GM21737 (cell line): ENCODE results near the gene HLA-DPA1.

Experiments
- ATAC-seq: cut with Tn5 transposase; IDR thresholded peaks from one replicate; pipeline ENCODE4 v1.9.1; 2021; ENCODE audit warnings: mild to moderate bottlenecking, moderate library complexity; ENCODE audit not compliant: unreplicated experiment

The HLA-DPA1 gene

DNA sequence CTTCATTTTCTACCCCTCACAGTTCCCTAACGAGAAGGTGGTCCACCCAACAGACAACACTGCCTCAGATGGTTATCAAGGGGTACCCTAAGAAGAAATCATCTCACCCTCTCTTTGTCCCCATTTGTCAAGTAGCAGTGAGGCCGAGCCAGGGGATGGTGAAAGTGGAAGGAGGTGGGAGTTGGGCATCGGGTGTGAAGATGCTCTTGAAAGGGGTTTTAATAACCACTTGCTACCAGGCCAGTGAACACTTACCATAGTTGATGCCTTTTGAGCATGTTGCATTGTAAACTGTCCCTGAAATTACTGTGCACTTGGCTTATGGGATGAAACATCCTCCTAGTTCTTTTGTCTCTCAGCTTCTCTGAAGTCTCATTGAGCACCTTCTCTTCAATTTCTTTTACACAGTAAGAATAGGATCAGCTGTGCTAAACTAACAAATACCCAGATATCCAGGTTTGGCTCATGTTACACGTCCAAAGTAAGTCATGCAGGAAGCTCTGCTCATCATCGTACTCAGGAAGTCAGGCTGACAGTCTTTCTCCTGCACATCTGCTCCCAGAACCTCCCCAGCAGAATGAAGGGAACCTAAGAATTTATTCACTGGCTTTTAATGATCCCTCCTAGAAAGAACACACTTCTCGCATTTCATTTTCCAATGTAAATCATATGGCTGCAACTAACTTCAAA is 15.6 kb upstream of the HLA-DPA1 start:
- no peak for ATAC-seq

DNA sequence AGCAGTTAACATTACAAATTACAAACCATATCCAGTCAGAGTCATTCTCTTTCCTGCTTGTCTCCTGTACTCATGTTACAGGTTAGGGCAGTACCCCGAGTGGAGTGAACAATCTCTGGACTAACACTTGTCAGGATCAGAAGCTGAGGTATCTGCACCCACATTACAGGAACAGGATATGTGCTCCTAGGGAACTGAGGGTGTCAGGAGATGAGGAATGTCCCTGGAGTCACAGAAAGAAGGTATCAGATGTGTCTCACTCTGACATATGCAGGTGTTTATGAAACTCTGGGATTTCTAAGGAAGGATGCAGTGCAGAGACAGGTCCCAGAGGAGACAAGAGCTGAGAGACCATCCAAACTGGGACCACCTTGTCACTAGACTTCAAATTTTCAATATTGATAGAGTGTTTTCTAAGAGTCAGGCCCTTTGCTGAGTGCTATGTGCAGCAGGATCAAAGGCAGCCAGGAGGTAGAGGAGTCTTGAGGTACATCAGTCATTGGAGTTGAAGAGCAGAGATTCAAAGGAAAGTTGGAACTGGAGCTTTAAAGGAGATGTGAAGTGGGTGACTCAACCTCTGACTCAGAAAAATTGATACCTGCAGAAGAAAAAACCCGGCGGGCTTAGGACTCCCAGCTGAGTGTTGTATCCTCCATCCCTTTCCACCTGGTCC is 14.9 kb upstream of the HLA-DPA1 start:
- no peak for ATAC-seq

DNA sequence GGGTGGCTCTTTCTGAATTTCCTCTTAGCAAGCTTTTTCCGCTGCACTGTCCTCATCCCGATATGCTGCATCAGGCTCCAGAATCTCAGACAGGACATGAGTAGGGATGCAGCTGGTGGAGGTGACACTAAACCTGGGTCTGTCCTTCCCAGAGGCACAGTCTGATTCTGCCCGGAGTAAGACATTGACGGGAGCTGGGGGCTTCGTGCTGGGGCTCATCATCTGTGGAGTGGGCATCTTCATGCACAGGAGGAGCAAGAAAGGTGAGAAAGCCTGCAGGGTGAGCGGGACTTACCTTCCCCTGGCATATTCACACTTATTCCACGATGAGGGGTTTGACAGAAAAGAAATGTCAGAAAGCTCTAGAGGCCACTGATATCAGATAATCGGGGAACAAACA is 12.2 kb upstream of the HLA-DPA1 start:
- no peak for ATAC-seq

DNA sequence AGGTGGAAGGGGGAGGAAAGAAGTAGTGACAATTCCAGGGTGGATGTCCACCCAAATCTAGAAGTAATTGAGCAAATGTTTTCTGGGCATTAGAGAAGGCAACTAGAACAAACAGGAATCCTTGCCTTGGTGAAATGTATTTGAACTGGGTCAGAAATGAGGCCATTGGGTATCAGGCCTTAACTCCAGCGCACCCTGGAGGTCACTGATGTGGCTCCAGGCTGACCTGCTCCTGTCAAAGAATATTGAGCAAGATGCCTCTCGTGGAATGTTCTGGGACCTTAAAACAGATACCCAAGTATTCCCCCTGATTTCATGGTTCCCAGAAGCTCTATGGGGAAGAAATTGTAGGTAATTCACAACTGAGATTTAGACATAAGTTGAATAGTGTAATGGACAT is 9.3 kb upstream of the HLA-DPA1 start:
- no peak for ATAC-seq

DNA sequence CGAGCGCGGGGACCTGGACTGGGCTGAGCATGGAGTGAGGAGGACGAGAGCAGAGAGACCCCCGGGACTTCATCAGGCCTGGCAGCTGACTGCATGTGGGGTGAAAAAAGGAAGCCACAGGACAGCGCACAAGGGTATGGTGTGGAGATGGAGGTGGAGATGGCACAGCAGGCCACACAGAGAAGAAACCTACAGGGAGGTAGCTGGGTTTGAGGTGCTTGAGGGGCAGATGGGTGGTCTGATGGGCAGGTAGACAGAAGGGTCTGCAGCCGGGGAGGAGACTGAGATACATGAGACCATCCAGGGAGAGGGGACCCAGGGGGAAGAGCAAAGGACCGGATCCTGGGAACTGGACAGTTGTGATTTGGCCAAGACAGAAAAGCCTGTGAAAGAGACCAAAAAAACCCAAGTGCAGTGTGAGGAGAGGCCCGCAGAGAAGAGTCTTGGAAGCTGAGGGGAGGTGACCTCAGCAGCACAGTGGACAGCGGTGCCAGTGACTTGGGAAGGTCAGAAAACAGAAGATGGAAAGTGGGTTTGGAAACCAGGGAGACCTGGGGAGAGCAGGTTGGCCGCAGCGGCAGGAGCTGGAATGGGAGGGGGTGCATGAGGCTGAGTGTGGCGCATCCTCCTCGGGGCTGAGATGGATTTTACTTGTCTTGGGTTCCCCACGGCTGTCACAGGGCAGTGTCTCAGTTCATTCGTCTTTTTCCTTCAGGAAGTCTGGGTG is 7.8 kb upstream of the HLA-DPA1 start:
- ATAC-seq, result no peak

DNA sequence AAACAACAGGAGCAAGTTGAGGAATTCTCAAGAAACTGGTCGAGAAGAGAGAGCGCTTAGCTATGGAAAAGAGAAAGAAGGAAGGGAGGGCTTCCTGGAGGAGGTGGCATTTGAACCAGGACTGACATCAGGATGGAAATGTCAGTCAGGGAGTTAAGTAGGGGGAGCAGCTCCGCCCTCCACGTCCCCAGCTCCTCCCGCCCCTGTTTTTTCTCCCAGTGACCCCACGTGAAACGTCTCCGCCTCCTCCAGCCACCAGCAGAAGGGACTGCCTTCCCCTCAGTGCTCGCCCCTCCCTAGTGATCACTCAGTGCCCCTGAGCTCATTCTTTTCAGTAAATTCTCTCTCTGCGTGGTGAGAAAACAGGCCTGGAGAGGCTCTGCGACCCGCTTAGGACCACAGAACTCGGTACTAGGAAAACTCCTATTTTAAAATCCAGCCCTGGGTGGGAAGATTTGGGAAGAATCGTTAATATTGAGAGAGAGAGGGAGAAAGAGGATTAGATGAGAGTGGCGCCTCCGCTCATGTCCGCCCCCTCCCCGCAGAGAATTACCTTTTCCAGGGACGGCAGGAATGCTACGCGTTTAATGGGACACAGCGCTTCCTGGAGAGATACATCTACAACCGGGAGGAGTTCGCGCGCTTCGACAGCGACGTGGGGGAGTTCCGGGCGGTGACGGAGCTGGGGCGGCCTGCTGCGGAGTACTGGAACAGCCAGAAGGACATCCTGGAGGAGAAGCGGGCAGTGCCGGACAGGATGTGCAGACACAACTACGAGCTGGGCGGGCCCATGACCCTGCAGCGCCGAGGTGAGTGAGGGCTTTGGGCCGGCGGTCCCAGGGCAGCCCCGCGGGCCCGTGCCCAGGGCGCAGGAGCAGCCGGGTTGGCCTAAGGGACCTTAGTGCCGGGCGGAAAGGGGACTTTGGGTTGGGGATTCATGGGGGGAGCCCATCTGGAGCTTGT is 7.0 kb upstream of the HLA-DPA1 start:
- no peak for ATAC-seq

DNA sequence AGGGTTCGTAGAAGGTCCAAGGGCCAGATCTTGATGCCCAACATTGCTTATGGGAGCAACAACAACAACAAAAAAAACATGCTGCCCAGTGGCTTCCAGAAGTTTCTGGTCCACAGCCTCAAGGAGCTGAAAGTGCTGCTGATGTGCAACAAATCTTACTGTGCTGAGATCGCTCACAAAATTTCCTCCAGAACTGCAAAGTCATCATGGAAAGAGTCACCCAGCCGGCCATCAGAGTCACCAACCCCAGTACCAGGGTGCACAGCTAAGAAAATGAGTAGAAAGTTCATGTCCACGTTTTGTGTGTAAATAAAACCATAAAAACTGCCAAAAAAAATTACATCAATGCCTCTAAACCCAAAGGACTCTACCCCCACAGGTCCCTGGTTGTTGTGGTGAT is 6.1 kb upstream of the HLA-DPA1 start:
- no peak for ATAC-seq

DNA sequence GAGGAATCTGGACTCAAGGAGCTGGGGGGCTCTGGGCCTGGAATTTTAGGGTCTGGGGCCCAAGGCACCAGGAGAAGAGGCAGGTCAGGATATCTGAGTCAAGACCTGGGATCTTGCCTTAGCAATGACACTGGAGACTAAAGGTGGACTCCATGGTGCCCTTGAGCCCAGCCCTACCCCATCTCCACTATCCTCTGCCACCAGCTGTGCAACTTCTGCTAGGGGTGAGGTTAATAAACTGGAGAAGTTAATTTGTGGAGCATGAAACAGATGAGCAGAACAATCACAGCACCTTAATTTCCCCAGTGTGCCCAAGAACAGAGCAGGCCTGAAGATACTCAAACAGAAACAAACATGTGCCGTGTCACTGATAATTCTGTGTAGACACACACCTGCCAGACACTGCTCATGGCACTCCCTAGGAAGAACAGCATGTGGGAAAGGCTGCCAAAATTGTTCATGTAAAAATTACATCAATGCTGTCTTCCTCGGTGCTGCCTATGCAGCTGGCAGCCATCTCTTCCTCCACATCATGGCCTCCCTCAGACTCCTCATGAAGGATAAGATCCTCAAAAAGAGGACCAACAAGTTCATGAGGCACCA is 5.6 kb upstream of the HLA-DPA1 start:
- no peak for ATAC-seq

DNA sequence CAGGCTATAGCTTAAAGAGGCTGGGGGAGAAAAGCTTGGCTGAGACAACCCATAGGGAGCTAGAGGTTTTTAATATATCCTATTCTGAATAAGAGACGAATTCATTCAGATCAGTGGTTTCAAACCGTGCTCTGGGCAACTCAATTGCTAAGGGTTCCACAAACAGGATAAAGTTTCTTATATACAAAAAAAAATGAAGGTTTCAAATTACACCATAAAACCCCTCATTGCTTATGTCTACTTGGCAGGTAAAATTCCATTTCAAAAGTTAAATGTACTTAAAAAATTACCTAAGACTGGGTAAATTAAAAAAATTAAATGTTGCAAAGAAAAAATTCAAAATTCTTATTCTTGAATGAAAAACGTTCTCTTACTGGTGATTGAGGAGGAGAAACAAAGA is 5.0 kb upstream of the HLA-DPA1 start:
- no peak for ATAC-seq

- ATAC-seq, result no peak
Observed at GRCh38 chr6:33077908-33078307, 4.5 kb upstream of the HLA-DPA1 start.

DNA sequence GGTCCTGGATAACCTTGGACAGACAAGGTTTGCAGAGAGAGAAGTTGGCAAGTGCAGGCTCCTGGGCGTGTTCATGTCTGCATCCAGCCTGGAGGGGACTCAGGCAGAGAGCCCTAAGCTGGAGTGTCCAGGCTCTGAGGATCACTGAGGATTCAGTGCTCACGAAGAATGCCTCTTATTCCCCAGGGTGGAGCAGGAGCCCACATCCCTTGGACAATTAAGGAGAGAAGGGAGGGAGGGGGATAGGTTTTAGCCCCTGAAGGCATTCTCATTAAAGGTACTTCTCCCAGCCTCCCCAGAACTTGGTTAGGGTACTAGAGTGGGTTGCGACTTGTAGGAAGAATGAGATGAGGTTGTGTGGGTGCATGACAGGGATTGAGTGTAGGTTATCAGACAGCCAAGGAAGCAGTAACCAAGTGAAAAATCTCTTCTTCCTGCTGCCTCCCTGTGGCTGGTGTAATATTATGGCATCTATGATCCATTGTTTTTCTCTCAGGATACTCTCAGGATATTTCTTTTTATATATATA is 3.0 kb upstream of the HLA-DPA1 start:
- ATAC-seq, result no peak

- ATAC-seq, result peak; percentile 58
Observed at GRCh38 chr6:33075568-33076405, 2.3 kb upstream of the HLA-DPA1 start, which contains the start of gene HLA-DPB1. Gene HLA-DPB1 (plus strand): TSS chr6:33075990. CDS start chr6:33076042, 52 bp downstream.

GRCh38 chr6:33075208-33075567 is 1.7 kb upstream of the HLA-DPA1 start:
- ATAC-seq, result no peak

DNA sequence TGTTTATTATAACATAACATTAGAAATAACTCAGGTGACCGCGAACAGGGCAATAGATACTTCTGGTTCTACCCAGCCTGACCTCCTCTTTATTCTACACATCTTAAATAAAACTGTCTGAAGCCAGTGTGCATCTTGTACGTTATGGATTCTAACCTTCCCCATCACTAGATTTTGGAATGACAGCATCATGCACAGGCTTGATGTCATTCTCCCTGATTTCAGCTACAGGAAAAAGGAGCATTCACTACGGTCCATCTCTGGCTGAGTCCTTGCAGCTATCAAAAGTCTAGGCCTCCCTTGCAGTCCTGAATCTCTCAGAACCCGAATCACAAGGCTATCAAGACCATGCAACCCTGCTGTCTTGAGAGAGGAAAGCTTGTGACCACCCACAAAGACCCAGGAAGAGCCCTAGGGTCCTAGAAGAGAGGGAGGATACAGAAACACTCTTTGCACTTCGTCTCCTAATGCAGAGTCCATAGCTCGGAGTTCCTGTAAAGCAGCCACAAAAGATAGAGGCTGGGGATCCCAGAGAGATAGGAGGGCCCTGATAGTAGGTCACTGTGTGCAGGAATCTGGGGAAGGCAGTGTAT is 845 bp downstream of the HLA-DPA1 start:
- ATAC-seq, result no peak

GRCh38 chr6:33071569-33071968 is 1.9 kb downstream of the HLA-DPA1 start:
- no peak for ATAC-seq

DNA sequence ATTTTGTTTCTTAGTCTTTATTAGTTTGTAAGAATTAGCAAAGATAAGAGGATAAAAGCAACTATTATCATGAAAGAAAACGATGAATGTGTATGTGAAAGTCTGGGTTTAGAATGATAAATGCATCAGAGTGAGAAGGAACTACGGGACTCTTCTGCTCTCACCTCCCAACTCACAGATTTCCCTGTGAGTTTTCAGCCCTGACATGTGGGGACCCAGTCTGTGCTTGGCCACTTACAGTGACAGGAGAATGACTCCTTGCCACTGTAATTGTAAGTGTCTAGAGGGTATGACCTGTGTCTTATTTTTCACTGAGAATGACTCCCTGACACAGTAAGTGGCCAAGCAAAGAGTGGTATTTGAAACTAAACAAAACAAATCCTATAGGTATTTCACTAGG is 2.5 kb downstream of the HLA-DPA1 start:
- no peak for ATAC-seq

DNA sequence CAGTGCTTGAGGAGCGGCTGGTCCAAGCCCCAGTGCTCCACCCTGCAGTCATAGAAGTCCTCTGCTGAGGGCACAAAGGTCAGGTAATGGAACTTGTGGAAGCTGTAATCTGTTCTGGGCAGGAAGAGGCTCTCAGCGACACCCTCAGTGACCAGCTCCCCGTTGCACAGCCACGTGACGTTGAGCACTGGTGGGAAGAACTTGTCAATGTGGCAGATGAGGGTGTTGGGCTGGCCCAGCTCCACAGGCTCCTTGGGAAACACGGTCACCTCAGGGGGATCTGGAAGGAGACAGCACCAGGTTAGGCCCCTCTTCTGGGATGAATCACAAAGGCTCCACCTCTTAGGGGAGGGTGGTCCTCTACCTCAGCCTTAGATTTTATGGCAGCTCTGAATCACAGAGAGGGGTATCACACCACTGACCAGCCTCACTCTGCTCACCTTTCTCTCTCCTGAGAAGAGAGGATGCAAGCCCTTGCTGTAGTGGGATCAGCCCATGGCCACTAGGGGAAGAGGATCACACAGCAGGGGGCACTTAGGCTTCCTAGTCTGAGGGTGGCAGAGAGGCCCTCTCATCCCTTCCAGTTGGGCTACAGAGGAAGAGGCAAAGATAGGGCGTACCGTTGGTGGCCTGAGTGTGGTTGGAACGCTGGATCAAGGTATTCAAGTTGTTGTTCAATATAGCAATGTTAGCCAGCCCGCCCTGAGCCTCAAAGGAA is 4.3 kb downstream of the HLA-DPA1 start:
- ATAC-seq, result no peak

DNA sequence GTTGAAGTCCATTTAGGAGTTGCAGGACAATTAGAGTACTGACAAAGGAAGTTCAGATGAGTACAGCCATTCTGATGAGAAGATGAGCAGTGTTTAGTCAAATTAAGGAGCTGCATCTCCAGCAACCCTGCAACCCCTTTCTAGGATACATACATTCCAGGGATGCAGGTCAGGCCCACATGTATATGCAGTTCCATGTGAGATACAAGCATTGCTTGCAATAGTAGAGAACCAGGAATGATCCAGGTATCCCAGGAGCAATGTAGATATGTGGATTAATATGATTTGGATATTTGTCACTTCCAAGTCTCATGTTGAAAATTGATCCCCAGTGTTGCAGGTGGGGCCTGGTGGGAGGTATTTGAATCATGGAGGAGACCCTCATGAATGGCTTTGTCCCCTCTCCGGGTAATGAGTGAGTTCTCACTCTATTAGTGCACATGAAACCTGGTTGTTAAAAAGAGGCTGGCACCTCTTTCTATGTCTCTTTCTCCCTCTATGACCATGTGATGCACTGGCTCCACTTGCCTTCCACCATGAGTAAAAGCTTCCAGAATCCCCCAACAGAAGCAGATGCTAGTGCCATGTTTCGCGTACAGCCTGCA is 6.4 kb downstream of the HLA-DPA1 start:
- ATAC-seq, result no peak
